ENCODE data around the gene PDHX. TPM values are rescaled to one million over a fixed set of nuclear protein-coding genes. Genes with fewer than 3 reads are reported as not detected.

The PDHX gene
- total and polyA plus RNA-seq, 2 of the 4 experiments (the other 2 are of a cell fraction): 19.8 to 26.7 TPM

DNA sequence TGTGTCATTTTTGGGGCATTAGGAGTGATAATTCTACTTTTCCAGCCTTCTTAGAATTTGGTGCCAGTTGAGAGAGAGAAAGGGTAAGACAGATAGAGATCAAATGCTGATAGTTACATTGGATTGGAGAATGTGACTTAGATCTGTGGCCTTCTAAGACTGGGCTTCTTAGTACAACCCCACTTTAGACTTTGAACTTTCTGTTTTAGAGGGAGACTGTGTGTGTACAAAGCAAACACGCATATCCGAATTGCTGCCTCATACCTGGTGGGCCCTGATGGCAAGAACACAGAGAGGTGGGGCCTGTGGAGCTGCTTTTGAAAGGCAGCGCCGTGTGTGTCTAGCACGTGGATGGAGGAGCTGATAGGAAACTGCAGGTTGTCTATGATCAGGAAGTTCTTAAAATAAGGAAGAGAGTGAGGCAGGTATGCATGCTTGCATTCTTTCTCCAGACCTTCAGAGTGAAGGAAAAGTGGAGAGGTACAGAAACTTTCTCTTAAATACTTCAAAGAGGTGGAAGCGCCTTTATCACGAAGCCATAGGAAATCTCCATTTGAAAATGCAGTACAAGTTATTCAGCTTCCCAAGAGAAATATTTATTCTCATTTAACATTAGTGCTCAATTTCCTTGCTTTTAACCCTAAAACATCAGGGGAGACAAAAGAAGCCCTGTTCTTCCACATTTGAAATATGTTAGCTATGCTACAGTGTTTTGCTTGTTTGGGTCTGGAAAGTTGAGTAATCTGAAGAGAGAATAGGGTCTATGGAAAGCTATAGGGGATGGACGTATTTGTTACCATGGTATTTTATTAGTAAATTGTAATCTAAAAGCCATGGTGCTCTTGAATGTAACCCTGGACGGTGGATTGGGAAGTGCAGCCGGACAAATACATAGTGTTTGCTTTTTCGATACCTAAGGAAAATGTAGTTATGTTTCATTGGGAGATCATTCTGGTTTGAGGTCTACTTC lies 13.7 kb downstream of the PDHX start:
- ATAC-seq (ENCODE audit: low read depth): no peak
- dilution Hi-C loops (cut with HindIII; ENCODE audit: low sequenced_read_pairs, unreplicated experiment): no loop called here

More for the DNA sequence above, 13.7 kb downstream of the PDHX start:
- in situ Hi-C loops (cut with MboI; ENCODE audit: low sequenced_read_pairs): no loop called here
- peak overlapping the region; percentile 54; the same call in 1 of the 2 replicates for H3K4ac ChIP-seq (ENCODE audit: low read depth, low read length)
- no peaks in the 10 kb centered on the region; the same call in 1 of the 2 replicates for H3K36me3 ChIP-seq (ENCODE audit: control insufficient read depth, insufficient read depth, low read length)
- peak overlapping the region; percentile 25; the same call in 1 of the 2 replicates for H2AK5ac ChIP-seq (ENCODE audit: low read depth, low read length)
- no peak for DNase-seq
- no peaks in the 10 kb centered on the region; the same call in 1 of the 2 replicates for H4K20me1 ChIP-seq (ENCODE audit: insufficient read depth, low read length)
- H4K8ac ChIP-seq (ENCODE audit: low read depth in 2 of 2, low read length in 2 of 2): peak overlapping the region; percentile 16 to 55; a peak in 2 of 4 replicates
- H2AFZ ChIP-seq (replicated peaks; ENCODE audit: low read length, poor library complexity): no peak overlapping the region
- no TSS peak for BruUV-seq (replicated peaks)
- no peak overlapping the region for H3K27ac ChIP-seq (ENCODE audit: insufficient read depth, low read length)
- intact Hi-C loops (cut with micrococcal nuclease): loop anchor here (5.0 to 10.0 kb wide), 4 partner anchors 67 to 375 kb away; no protein-coding TSS in a partner anchor
- peak overlapping the region; percentile 17 for H2BK120ac ChIP-seq (ENCODE audit: low read depth, low read length)
- TF ChIP-seq MXI1 (IDR thresholded peaks at IDR 0.05; ENCODE audit: borderline replicate concordance, low read depth, low read length) (no peak), NFE2L2 (IDR thresholded peaks at IDR 0.05; ENCODE audit: low read depth, low read length) (no peak), RCOR1 (IDR thresholded peaks at IDR 0.05; ENCODE audit: insufficient replicate concordance, low read length) (no peak), POLR2A (IDR thresholded peaks at IDR 0.05; ENCODE audit: low read depth, low read length) (no peak), BHLHE40 (IDR thresholded peaks at IDR 0.05; ENCODE audit: low read depth, low read length) (no peak), CHD1 (IDR thresholded peaks at IDR 0.05; ENCODE audit: low read depth, low read length) (no peak), MAZ (IDR thresholded peaks at IDR 0.05; ENCODE audit: borderline replicate concordance, low read depth, low read length) (no peak), RFX5 (IDR thresholded peaks at IDR 0.05; ENCODE audit: low read depth, low read length) (no peak)
- TF ChIP-seq, protein P1, sequence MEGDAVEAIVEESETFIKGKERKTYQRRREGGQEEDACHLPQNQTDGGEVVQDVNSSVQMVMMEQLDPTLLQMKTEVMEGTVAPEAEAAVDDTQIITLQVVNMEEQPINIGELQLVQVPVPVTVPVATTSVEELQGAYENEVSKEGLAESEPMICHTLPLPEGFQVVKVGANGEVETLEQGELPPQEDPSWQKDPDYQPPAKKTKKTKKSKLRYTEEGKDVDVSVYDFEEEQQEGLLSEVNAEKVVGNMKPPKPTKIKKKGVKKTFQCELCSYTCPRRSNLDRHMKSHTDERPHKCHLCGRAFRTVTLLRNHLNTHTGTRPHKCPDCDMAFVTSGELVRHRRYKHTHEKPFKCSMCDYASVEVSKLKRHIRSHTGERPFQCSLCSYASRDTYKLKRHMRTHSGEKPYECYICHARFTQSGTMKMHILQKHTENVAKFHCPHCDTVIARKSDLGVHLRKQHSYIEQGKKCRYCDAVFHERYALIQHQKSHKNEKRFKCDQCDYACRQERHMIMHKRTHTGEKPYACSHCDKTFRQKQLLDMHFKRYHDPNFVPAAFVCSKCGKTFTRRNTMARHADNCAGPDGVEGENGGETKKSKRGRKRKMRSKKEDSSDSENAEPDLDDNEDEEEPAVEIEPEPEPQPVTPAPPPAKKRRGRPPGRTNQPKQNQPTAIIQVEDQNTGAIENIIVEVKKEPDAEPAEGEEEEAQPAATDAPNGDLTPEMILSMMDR (conservative IDR thresholded peaks at IDR 0.05; ENCODE audit: low read depth, low read length): no peak
- H3K18ac ChIP-seq (ENCODE audit: low read depth, low read length): no peak overlapping the region; the same call in 1 of the 2 replicates
- ChIA-PET CTCF (no interaction called here), POLR2A (ENCODE audit: unreplicated experiment) (interaction anchor here (0.7 kb wide), 1 partner anchor 71 kb away, joined by 3 read pairs; no protein-coding TSS in a partner anchor)
- H3K27me3 ChIP-seq (ENCODE audit: control insufficient read depth, insufficient read depth, low read length): no peaks in the 10 kb centered on the region
- peak overlapping the region; percentile 17; the same call in 1 of the 2 replicates for H4K91ac ChIP-seq (ENCODE audit: insufficient read depth, low read depth, low read length)
- H3K9me3 ChIP-seq (ENCODE audit: control insufficient read depth, insufficient read depth, low read length): no peaks in the 10 kb centered on the region
- 93% methylated on average over 3 of the region's 11 CpGs; no CpG with 5 or more reads in 1 of the 2 experiments for WGBS, 2 experiments (ENCODE audit: extremely low coverage in 2 of 2, insufficient read length in 1 of 2)
- peak overlapping the region; percentile 43; the same call in 1 of the 2 replicates for H2BK20ac ChIP-seq (ENCODE audit: low read depth, low read length)
- no peak overlapping the region for H3K9ac ChIP-seq (ENCODE audit: low read depth, low read length)
- peaks cover 24 to 47% of the 10 kb centered on the region in 2 experiments for H3K79me1 ChIP-seq (ENCODE audit: low read depth in 1 of 2, low read length in 2 of 2)
- H2AK9ac ChIP-seq (replicated peaks; ENCODE audit: low read depth, low read length, poor library complexity): no peak overlapping the region
- H3K14ac ChIP-seq (replicated peaks; ENCODE audit: low read depth, low read length): peak overlapping the region; percentile 7; the same call in 1 of the 2 replicates
- H2BK15ac ChIP-seq (ENCODE audit: low read depth, low read length): peak overlapping the region; percentile 48; the same call in 1 of the 3 replicates
- H3K9me1 ChIP-seq (ENCODE audit: insufficient read depth, low read length): no peaks in the 10 kb centered on the region
- no peak overlapping the region for H4K5ac ChIP-seq (ENCODE audit: low read depth, low read length)
- peaks cover 8% of the 10 kb centered on the region for H3K4me1 ChIP-seq (ENCODE audit: control insufficient read depth, insufficient read depth, low read length)
- H2BK5ac ChIP-seq (ENCODE audit: low read depth, low read length, poor library complexity, severe bottlenecking): no peak overlapping the region
- no peak overlapping the region for H3K4me3 ChIP-seq (ENCODE audit: insufficient read depth, low read depth, low read length)
- no peak overlapping the region for H3K4me2 ChIP-seq (ENCODE audit: low read depth, low read length)
- no peak overlapping the region for H3K56ac ChIP-seq (ENCODE audit: extremely low read depth, insufficient read depth, low read length)
- no peak overlapping the region for H3K23ac ChIP-seq (ENCODE audit: low read depth, low read length)
